ENCODE measurements around the gene MRAS. TPM values are rescaled to one million over a fixed set of nuclear protein-coding genes. Genes with fewer than 3 reads are reported as not detected.

MRAS gene
- total RNA-seq, 1 donor from 2014 or later, result 2.9 TPM

GRCh38 chr3:138400651-138401070 lies 52.3 kb downstream of the MRAS start:
- no peaks in the 10 kb centered on the region for H3K36me3 ChIP-seq (ENCODE audit: control insufficient read depth, insufficient read depth, low read length)
- DNase-seq (ENCODE audit: low read depth) (no peak), FAIRE-seq (no peak)
- no peak overlapping the region for H3K4me3 ChIP-seq (ENCODE audit: low read depth, low read length)
- peaks cover 2% of the 10 kb centered on the region for H3K27me3 ChIP-seq (ENCODE audit: control insufficient read depth, insufficient read depth, low read length)
- TF ChIP-seq CTCF (IDR thresholded peaks at IDR 0.05; ENCODE audit: insufficient read depth, low read length, severe bottlenecking), result no peak

- DNase-seq (ENCODE audit: low read depth), result no peak
- Histone ChIP-seq H3K36me3 (ENCODE audit: control insufficient read depth, insufficient read depth, low read length) (no peaks in the 10 kb centered on the region), H3K27me3 (ENCODE audit: control insufficient read depth, insufficient read depth, low read length) (peaks cover 2% of the 10 kb centered on the region), H3K4me3 (ENCODE audit: low read depth, low read length) (no peak overlapping the region)
- no peak for FAIRE-seq
- TF ChIP-seq CTCF (IDR thresholded peaks at IDR 0.05; ENCODE audit: insufficient read depth, low read length, severe bottlenecking), result no peak
Observed at GRCh38 chr3:138401834-138402233, 53.5 kb downstream of the MRAS start.

- Histone ChIP-seq H3K27me3 (ENCODE audit: control insufficient read depth, insufficient read depth, low read length) (peaks cover 2% of the 10 kb centered on the region), H3K36me3 (ENCODE audit: control insufficient read depth, insufficient read depth, low read length) (no peaks in the 10 kb centered on the region), H3K4me3 (ENCODE audit: low read depth, low read length) (no peak overlapping the region)
- FAIRE-seq (no peak), DNase-seq (ENCODE audit: low read depth) (no peak)
- TF ChIP-seq CTCF (IDR thresholded peaks at IDR 0.05; ENCODE audit: insufficient read depth, low read length, severe bottlenecking), result no peak
Observed at GRCh38 chr3:138404121-138404520, 55.7 kb downstream of the MRAS start.

DNA sequence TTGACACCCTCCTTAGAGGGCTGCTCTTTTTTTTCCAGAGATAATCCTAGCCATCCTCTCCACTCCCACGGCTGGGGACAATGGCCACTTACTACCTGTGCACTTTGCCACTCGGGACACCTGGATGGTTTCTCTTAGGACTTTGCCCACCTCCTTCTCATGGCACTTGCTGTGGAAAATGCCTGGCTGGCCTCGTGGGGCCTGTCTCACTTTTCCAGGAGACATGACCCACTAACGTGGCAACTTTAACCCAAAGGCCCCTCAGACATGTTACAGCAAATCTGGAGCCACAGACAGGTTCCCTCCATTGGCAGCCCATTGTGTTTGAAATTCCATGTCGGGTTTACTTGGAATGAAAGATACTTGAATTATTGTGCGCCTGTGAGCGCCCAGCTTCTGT lies 56.6 kb downstream of the MRAS start:
- no peaks in the 10 kb centered on the region for H3K36me3 ChIP-seq (ENCODE audit: control insufficient read depth, insufficient read depth, low read length)
- no peak for DNase-seq (ENCODE audit: low read depth)
- TF ChIP-seq CTCF (IDR thresholded peaks at IDR 0.05; ENCODE audit: insufficient read depth, low read length, severe bottlenecking), result no peak
- peaks cover 2% of the 10 kb centered on the region for H3K27me3 ChIP-seq (ENCODE audit: control insufficient read depth, insufficient read depth, low read length)
- no peak overlapping the region for H3K4me3 ChIP-seq (ENCODE audit: low read depth, low read length)
- FAIRE-seq, result no peak

DNA sequence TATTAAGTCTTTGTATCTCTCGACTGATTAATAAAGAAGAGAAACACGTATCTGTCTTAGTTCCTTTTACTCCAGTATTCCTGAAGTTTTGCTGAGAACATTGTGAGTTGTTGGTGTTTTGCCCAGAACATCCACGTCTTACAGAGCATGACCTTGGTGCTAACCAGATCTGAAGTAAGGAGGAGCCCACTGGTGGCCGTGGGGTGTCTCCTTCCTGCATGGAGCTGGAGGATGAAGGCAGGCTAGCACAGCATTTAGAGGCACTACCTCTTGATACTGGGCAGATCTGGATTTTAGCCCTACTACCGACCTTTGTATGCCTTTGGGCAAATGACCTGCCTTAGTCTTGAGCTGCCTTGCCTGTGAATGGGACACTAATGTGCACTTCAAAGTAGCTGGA lies 57.1 kb downstream of the MRAS start:
- FAIRE-seq, result no peak

More for the DNA sequence above, 57.1 kb downstream of the MRAS start:
- DNase-seq (ENCODE audit: low read depth), result no peak
- Histone ChIP-seq H3K36me3 (ENCODE audit: control insufficient read depth, insufficient read depth, low read length) (no peaks in the 10 kb centered on the region), H3K4me3 (ENCODE audit: low read depth, low read length) (no peak overlapping the region), H3K27me3 (ENCODE audit: control insufficient read depth, insufficient read depth, low read length) (peaks cover 2% of the 10 kb centered on the region)
- TF ChIP-seq CTCF (IDR thresholded peaks at IDR 0.05; ENCODE audit: insufficient read depth, low read length, severe bottlenecking), result no peak
